ENCODE measurements around the gene GRPEL1.

GRPEL1 gene

DNA sequence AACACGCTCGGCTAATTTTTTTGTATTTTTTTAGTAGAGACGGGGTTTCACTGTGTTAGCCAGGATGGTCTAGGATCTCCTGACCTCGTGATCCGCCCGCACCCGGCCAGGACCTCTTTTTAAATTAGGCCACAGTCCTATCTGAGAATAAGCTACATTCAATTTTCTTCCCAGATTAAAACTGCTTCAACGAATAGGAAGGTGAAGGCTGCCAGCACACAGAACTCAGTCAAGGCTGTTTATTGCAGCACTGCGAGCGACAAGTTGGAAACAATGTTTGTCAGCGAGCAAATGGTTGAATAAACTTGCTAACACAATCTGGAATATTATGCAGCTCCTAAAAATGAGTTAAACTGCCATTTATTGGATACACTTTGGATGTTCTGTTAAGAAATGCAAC lies 1.9 kb downstream of the GRPEL1 start:
- DNase-seq (ENCODE audit: low read depth in 2 of 2): no peak

DNA sequence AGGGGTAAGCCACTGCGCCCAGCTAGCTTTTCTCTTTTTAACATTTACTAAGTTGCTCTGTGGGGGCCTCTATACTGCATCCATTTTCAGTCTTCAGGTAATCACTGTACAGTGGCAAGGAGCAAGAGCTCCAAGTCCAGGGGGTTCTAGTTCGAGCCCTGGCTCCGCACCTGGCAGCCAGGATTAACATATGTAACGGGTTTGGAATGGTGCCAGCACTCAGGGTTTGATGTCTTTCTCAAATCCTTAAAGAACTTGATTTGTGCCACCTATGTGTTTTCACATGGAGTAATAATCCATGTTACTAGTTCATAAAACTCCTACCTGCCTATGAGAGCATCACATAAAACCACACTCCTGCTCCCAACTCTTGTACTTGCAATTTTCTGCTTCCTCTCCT lies 4.5 kb downstream of the GRPEL1 start:
- no peak for DNase-seq (ENCODE audit: low read depth in 2 of 2)

DNA sequence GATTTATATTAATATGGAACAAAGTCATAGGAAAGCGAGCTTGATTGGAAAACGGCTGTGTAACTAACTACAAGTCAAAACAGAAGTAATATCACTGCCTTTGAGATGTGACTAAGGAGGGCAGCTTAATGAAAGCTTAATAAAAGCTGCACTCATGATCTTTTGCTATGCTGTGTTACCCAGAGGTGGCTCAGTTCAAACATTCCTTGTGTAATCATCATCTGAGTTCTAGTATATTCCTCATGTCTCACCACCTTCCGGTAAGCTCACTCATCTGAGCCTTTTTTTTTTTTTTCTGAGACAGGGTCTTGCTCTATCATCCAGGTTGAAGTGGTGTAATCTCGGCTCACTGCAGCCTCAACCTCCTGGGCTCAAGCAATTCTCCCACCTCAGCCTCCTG lies 5.0 kb downstream of the GRPEL1 start:
- DNase-seq (ENCODE audit: low read depth in 2 of 2): no peak

GRCh38 chr4:7061815-7062214 lies 6.0 kb downstream of the GRPEL1 start:
- no peak for DNase-seq (ENCODE audit: low read depth in 2 of 2)

GRCh38 chr4:7060346-7061150 lies 7.3 kb downstream of the GRPEL1 start:
- no peak for DNase-seq (ENCODE audit: low read depth in 2 of 2)

- DNase-seq (ENCODE audit: low read depth in 2 of 2): no peak
Observed at GRCh38 chr4:7059662-7060061, 8.2 kb downstream of the GRPEL1 start.

GRCh38 chr4:7058792-7059191 lies 9.1 kb downstream of the GRPEL1 start:
- no peak for DNase-seq (ENCODE audit: low read depth in 2 of 2)

- DNase-seq (ENCODE audit: low read depth in 2 of 2): no peak
Observed at GRCh38 chr4:7055990-7056325, 11.9 kb downstream of the GRPEL1 start.

DNA sequence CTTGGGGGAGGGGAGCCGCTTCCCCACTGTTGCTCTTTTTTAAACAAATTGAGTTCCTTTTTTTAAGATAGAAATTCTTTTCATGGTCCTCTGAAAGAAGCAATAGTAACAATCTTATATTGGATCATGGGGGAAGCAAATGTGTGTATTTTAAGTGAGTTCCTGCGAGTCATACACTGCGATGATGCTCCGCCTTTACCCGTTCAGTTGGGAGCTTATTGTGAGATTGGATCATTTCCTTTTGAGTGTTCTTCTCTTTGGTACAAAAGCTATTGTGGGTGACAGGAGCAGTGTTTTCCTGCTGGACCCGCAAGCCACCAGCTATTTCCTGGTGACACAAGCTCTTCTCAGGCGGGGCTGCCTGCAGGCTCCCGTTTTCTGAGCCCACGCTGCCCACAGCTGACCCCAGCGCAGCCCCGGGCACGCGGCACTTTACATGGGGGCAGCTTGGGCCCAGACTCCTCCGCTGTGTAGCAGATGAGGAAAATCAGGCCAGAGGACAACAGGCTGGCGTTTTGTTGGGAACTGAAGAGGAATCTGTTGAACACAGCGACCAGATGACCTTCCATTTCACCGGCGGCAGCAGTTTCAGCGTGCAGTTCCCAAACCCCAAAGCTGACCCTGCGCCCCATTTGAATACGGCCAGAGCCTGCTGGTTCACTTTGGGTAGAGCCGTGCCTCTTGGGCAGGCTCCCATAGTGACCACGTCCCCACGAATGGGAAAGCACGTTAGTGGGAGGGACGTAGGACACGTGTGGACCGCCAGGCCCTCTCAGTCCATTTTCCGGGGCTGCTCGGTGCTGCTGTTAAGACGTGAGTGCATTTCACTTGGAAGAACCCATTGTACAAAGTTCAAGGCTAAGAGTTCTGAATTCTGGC lies 12.5 kb downstream of the GRPEL1 start:
- DNase-seq (ENCODE audit: low read depth in 2 of 2): no peak

- DNase-seq (ENCODE audit: low read depth in 2 of 2): no peak
Observed at GRCh38 chr4:7054106-7054880, 13.6 kb downstream of the GRPEL1 start.

GRCh38 chr4:7052923-7053715 lies 14.7 kb downstream of the GRPEL1 start:
- DNase-seq (ENCODE audit: low read depth in 2 of 2): no peak

DNA sequence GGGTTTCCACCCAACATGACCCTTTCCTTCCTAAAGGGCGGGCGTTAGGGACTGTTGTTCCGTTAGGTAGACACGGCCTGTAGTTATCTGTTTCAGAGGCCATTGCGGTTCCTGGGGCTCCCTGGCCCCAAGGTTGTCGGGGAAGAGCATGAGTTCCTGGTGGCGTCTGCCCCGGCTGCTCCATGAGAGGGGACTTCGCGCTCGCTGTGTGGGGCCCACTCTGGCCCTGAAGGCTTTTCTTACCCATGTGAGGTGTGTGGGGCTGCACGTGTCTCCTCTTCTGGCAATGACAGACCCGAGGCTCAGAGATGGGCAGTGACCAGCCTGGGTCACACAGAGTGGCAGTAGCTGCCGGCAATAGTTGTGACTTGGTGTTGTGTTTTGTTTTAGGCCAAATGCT lies 15.6 kb downstream of the GRPEL1 start:
- DNase-seq (ENCODE audit: low read depth in 2 of 2): no peak

GRCh38 chr4:7051905-7052304 lies 16.0 kb downstream of the GRPEL1 start:
- no peak for DNase-seq (ENCODE audit: low read depth in 2 of 2)

DNA sequence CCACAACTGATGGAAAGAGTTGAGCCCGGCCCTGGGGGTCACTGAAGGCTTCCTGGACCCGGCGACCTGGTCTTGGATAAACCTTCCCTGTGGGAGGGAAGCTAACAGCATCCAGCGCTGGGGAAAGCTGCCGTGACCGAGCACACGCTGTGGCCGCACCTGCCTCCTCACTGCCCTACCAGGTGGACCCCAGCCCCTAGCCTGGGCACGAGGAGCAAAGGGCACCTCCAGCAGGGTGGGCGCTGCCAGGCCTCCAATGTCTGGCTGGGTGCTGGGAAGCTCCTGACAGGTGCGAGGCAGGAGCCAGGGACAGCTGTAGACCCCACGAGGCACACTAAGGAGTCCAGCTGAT lies 16.7 kb downstream of the GRPEL1 start:
- no peak for DNase-seq (ENCODE audit: low read depth in 2 of 2)

DNA sequence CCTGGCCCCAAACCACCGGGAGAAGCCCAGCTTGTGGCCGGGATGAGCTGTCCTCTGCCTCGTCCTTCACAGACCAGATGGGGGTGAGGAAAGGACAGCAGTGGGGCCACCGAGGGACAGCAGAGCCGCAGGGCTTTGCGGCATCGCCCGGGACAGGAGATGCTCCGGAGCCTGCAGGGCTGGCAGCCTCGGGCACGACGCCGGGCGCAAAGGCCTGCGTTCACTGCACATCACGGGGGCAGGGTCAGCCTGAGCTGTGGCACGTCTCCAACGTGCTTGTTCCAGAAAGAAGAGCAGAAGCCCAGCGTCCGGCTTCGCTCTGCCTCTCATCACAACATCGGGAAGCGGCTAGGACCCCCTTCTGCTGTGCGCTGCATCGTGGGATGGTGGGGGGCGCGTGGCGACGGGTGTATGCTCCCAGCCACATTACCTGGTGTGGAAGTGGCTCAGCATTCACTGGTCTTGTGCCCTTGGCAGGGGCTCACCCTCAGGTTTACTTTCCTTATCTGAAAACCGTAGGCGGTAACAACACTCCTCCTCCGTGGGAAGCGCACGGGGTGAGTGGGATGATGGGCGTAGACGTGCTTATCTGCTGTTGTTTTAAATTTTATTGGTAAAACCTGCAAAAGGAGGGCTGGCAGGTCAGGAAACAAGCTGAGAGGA lies 17.3 kb downstream of the GRPEL1 start:
- no peak for DNase-seq (ENCODE audit: low read depth in 2 of 2)

- DNase-seq (ENCODE audit: low read depth in 2 of 2): no peak
Observed at GRCh38 chr4:7049739-7050138, 18.1 kb downstream of the GRPEL1 start.

DNA sequence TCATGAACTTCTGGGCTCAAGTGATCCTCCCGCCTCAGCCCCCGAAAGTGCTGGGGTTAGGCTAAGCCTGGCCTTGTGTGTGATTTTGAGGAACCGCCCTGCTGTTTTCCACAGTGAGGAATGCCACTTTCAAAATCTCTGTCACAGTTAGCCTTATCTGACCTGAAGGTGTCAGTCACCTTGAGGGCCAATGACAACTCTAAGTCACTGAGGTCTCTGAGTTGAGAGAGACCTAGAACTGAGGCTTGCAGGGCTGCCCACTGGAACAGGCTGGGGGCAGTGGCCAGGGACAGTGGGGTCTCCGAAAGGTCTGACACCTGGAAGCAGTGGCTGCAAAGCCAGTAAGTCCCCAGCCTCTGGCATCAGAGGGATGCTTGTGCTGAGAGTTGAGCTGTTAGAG lies 18.6 kb downstream of the GRPEL1 start:
- no peak for DNase-seq (ENCODE audit: low read depth in 2 of 2)

DNA sequence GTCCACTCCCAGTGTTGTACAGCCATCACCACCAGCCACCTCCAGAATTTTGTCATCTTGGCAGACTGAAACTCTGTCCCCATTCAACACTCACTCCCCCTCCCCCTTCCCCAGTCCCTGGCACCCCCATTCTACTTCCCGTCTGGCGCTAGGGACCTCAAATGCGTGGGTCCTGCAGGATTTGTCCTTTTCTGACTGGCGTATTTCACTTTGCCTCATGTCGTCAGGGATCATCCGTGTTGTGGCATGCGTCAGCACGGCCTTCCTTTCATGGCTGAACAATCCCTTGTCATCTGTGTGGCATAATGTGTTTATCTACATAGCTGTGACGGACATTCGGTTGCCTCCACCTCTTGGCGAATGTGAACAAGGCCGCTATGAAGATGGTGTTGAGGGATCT lies 19.2 kb downstream of the GRPEL1 start:
- no peak for DNase-seq (ENCODE audit: low read depth in 2 of 2)

- no peak for DNase-seq (ENCODE audit: low read depth in 2 of 2)
Observed at GRCh38 chr4:7046971-7047370, 20.9 kb downstream of the GRPEL1 start.

DNA sequence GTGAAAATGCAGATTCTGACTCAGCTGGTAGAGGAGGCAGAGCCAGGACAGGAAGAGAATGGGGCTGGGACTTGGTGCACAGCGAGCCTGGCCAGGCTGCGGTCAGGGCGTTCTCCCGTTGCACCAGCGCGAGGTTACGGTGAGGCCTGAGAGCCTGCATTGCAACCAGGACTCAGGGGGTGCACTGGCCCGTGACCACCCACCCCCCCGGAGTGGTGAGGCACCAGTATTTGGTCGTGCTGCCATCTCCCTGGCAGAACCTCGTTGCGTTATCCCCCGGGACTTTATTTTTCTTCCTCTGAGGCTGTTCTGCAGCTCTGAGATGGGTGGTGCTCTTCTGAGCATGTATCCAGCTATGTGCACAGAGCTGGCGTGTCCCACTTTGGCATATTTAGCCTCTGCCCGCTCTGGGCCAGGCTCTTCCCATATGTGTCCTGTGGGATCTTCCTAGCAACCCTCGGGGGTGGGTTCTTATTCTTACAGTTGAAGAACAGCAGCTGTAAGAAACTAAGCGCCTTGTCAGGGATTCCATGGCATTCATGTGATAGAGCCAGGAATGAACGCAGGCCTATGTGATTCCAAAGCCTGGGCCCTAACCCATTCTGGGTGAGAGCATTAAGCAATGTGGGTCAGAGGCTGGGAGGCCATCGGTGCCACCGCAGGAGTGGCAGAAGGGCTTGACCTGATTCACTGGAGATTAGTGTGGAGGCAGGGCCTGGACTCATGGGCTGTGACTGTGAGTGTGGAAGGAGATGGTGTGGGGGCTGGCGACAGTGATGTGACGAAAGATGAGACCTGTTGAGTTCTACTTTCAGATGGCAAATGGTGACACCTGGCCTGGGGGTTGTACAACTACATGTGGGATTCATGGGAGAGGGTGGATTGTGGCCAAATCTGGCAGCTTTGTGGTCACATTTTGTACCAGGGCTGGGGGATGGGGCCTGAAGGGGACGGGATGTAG lies 21.6 kb downstream of the GRPEL1 start:
- DNase-seq (ENCODE audit: low read depth in 2 of 2): no peak
